GM18505 (cell line): ENCODE results near the gene GGCT.

Experiments
- ATAC-seq: cut with Tn5 transposase; IDR thresholded peaks from one replicate; pipeline ENCODE4 v1.9.1; 2021; ENCODE audit not compliant: unreplicated experiment
- POLR2A ChIP-seq: IDR thresholded peaks from 4 replicates; pipeline ENCODE4 v1.6.1; 2011; ENCODE audit warnings: borderline replicate concordance; ENCODE audit not compliant: insufficient read depth, insufficient read length; ENCODE audit errors: extremely low read depth

GGCT gene

DNA sequence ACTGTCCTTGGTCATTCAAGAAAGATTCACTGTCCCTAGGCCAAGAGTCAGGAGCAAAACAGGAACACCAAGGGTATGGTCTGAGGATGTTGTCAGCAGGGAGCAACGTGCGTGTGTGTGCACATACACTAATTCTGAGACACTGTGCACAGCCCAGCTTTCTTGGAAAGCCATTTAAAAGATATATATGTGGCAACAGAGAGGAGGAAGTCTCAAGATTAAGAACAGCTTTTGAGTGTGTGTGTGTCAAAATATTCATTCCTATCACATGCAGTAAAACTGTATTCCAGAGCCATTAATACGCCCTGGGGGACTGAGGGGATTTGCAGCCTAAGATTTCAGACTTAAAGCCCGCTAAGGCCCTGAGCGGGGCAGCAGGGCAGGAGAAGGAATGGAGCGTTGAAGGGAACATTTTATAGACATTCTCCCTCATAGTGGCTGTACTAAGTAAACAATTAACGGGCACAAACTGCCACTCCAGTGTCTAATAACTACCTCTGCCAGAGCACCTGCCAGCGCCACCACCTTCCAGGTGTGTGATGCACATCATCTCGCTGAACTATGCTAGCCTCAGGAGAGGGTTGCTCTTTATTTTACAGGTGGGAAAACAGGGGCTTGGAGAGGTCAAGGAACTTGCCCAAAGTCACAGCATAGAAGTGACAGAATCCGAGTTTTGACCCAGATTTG, 28.0 kb downstream of the GGCT start:
- ATAC-seq, result no peak
- TF ChIP-seq POLR2A, result no peak

DNA sequence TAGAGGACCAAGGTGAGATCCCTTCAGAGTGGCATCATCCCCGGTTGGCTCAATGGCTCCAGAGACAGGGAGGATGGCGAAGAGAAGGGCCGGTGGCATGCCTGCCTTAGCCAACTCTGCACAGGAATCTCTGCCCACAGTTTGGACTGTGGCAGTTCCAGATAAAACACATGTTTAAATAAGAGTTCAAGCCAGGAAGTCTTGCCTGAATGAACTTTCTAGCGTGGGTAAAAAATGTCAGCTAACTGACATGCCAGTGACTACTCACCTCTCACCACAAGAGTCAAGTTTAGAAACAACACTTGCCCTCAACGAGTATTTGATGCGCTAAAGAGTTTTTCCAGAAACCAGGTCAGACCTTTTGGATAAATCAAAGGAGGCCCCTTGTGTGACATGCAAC, 29.0 kb downstream of the GGCT start:
- no peak for ATAC-seq
- no peak for TF ChIP-seq POLR2A

DNA sequence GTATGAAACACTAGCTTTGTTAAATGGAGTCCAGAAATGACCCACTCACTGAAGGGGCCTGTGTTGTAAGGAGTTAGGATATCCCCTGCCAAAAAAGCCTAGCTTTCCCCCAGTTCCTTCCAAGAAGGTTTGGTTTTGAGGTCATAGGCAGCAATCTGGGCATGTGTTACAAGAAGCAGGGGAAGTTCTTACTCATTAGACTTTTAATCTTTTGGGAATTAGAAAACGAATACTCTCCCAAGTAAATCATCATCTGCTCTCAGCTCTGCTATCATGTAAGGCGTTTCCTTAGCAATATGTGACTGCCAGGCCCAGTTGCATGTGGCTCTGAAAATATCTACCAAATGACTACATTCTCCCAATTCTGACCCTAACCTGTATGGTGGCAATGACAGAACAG, 29.7 kb downstream of the GGCT start:
- no peak for TF ChIP-seq POLR2A
- ATAC-seq, result no peak

DNA sequence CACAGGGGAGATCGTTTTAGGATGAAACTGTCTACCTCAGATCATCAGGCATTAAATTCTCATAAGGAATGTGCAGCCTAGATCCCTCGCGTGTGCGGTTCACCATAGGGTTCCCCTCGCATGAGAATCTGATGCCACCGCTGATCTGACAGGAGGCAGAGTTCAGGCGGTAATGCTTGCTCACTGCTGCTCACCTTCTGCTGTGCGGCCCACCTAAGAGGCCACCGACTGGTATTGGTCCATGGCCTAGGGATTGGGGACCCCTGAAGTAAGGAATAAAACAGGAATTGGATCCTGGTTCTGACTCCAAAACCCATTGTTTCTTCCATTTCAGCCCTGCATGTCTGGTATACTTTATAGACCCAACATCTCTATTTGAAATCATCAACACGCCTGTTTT, 30.1 kb downstream of the GGCT start:
- TF ChIP-seq POLR2A, result no peak
- no peak for ATAC-seq

DNA sequence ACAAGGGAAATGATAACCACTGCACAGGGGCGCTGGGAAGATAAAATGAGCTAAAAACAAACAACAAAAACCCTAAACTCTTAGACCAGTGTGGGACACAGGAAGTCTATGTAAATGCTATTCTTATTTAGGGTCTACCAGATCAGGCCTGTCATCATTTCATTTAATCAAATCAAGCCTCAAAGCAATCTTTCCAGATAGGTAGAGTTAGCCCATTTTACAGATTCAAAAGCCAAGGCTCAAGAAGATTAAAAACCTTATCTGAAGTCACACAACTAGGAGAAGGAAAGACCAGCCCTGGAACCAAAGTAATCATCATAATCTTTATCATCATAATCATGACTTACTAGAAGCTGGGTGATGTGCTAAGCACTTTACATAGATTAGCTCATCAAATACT, 30.7 kb downstream of the GGCT start:
- no peak for TF ChIP-seq POLR2A
- ATAC-seq, result no peak

DNA sequence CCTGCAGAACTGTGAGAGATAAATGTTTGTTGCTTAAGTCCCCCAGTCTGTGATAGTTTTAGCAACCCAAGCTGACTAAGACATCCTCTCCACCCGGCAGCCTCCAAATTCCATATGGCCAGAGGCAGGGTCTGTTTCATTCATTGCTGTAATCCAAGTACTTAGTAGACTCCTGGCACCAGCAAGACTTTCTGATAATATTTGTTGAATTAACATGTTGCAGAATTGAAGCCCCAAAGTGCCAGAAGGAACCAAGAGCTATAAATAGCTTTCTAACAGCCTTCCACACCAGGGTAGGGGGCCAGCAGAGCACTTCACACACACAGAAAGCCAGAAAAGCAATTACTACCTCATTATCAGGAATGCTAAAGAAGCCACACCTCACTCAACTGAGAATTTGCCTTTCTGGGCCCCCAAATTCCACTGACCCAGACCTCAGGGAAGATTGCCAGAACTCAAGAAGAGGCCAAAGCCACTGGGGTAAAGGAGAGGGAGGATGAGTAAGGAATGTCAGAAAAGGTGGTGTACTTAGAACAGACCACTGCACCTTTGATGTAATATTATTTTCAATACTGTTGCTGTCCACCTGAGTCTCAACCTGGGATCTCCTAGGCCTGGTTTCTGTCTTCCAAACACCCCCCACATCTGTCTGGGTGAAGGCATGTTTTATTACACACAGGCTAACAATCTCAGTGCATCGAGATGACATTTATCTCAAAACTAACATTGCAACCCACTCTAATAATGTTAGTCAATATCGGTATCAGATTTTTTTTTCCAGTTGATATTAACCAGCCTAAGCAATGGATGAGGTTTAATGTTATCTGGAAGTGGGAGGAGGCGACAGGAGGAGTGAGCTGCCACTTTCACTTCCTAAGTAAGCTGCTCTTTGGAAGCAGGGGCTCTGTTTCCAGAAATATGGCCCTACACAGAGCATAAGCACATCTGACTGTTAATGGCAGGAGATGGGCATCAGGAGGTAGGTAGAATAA, 31.5 kb downstream of the GGCT start:
- TF ChIP-seq POLR2A, result no peak
- no peak for ATAC-seq

DNA sequence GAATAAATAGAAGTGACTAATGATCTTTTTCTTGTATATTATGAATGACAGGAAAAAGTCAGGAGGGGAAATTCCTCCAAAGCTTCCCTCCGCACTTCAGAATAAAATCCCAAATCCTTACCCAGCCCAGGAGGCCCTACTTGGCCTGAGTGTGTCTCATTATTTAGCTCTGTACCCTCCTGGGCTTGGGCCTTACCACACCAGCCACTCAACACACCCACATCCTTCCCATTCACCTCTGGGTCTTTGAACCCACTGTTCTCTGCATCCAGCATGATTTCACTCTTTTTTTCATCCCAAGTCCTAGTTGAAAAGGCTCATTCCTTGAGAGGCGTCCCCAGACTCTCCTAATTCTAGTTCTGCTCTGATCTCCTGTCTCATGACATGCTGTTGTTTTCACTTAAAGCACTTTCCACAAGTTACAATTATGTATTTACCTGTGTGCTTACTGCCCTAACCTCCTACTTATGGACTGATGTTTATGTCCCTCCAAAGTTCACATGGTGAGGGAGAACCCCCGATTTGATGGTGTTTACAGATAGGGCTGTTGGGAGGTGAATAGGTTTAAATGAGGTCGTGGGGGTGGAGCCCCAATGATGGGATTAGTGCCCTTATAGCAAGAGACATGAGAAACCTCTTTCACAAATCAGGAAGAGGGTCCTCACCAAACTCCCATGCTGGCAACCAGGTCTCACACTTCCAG, 32.4 kb downstream of the GGCT start:
- ATAC-seq, result no peak
- TF ChIP-seq POLR2A, result no peak

DNA sequence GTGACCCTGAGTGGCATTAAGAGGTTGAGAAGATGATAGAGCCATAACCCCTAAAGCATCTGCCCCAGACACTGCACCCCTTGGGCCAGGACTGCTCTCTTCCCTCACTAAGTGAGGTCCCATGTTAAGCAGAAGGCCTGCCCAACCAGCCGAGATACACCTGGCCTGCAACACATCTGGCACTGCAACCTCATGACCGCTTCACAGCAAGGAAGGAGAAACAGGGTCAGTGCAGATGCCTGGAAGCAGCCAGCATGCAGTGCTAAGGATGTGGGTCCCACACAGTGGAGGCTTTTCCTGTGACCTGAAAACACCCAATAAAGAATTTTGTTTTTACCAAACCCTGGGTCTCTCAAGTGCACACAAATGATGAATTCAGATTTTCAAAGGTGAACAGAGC, 33.4 kb downstream of the GGCT start:
- no peak for ATAC-seq
- no peak for TF ChIP-seq POLR2A

DNA sequence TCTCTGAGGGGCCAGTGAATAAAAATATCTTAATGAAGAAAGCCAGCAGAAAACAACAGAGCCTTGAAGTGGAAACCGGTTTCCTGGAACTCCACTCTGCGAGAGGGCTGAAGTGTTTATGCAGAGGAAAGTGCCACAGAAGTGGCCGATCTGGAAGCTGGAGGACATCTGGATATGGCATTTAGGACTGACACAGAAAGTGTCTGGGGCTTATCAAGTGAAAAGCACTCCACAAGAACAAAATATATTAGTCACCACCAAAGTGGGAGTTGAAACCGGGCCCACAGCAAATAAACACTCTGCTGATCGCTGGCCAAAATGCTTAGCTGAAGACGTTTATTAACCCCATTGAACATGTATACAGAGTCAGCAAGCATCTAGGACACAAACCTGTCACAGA, 33.9 kb downstream of the GGCT start:
- no peak for TF ChIP-seq POLR2A
- no peak for ATAC-seq

DNA sequence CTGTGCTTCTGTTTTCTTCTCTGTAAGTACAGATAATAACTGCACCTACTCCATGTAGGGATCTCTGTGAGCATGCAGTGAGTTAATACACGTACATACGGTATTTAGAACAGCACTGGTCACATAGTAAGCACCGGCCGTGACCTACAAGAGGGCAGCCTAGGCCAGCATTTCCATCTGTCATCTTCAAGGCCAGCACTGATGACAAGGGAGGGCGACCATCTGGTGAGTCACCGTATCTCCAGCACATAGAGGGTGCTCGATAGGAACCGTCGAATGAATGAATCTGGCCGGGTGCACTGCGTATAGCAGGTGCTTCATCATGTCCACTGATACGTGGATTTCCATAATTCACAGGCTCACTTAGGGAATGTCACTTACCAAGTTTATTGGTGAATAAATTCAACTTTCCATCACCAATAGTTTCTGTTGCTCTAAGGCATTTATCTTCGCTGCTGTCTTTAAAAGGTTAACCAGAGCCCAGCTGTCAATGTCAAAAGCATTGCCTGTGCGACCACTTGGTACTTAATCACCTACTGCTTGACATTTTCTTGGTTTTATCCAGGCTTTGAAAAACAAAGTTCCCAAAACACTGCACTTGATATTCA, 34.4 kb downstream of the GGCT start:
- TF ChIP-seq POLR2A, result no peak
- ATAC-seq, result no peak

DNA sequence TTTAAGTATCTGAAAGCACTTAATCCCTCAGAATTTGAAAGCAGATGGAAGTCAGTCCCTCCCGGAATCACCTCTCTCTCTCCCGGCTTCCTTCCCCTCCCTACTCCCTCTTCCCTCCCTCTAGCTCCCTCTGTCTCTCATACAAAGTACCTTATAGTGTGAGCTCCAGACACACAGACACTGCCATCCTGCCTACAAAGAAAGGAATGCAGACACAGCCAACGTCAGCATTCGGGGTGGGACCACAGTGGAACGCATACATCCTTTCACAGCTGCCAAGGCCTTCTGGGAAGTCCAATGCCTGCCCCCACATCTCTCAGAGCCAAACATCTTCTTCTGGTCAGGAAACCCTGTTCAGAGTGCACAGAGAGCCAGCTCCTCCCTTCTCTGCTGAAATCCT, 35.3 kb downstream of the GGCT start:
- no peak for ATAC-seq
- no peak for TF ChIP-seq POLR2A

DNA sequence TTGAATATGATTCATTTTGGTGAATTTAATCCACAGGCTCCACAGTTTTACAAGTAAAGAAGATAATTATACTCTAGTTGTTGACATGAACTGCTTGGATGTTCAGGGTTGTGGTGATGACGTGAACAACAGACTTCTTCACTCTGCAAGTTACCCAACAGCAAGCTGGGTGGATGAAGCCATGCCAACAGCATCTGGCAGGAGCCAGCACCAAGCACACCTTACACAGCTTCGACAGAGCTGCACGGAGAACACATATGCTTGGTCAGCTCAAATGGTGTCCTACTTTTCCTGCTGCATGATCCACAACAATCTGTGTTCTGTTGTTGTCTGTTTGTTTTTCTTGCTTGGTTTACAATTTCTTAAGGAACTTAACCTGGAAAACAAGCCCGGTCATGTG, 35.8 kb downstream of the GGCT start:
- no peak for TF ChIP-seq POLR2A
- ATAC-seq, result no peak

DNA sequence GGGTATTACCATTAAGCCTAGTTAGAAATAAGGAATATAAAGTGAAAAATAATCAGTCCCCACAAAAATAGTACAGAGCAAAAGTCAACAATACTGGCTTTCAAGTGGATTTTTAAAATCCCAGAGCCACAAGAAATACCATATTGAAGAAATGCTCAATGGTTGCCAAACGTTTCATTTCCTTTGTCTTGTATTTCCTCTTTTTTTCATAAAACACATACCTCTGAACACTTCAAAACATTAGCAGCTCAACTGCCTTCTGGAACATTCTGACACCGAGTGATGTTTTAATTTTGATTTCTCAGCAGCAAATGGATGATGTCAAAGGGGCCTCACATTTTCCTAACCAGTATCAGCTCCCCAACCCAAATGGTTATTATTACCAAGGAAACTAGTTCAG, 36.6 kb downstream of the GGCT start:
- no peak for TF ChIP-seq POLR2A
- ATAC-seq, result no peak
